Mesenchymal stem cell (in vitro differentiated cells and primary cell): Measurements from ENCODE around the gene NHLRC4.

Experiments
- DNase-seq: peaks from one replicate; pipeline ENCODE4 v3.0.0-alpha.2; 2013
- H2AFZ ChIP-seq: one replicate; pipeline ENCODE4 v1.6.1; 2013; ENCODE audit warnings: low read depth, mild to moderate bottlenecking, control low read depth, inconsistent platforms, low read length, moderate library complexity
- H2AK5ac ChIP-seq: 2 replicates; pipeline ENCODE4 v1.6.1; 2013; ENCODE audit warnings: low read length, moderate library complexity, mild to moderate bottlenecking, inconsistent platforms; ENCODE audit not compliant: severe bottlenecking
- H2BK120ac ChIP-seq: one replicate; pipeline ENCODE4 v1.6.1; 2013; ENCODE audit warnings: low read depth, mild to moderate bottlenecking, inconsistent platforms, low read length, moderate library complexity
- H2BK12ac ChIP-seq, 2 experiments: one replicate each; pipeline ENCODE4 v1.6.1; 2013; ENCODE audit warnings: inconsistent platforms in 2 of 2, low read length in 2 of 2, mild to moderate bottlenecking in 2 of 2, moderate library complexity in 2 of 2, control low read depth in 1 of 2
- H2BK15ac ChIP-seq: one replicate; pipeline ENCODE4 v1.6.1; 2013; ENCODE audit warnings: mild to moderate bottlenecking, low read depth, inconsistent platforms; ENCODE audit not compliant: poor library complexity, severe bottlenecking
- H2BK5ac ChIP-seq: 2 replicates; pipeline ENCODE4 v1.6.1; 2013; ENCODE audit warnings: low read depth, mild to moderate bottlenecking, low read length, control low read depth, inconsistent platforms; ENCODE audit not compliant: poor library complexity, severe bottlenecking
- H3K14ac ChIP-seq, 2 experiments: one replicate each; pipeline ENCODE4 v1.6.1; 2013; ENCODE audit warnings: inconsistent platforms in 2 of 2, low read length in 2 of 2, control low read depth in 1 of 2, mild to moderate bottlenecking in 1 of 2, moderate library complexity in 1 of 2
- H3K18ac ChIP-seq, 2 experiments: one replicate each; pipeline ENCODE4 v1.6.1; 2013; ENCODE audit warnings: inconsistent platforms in 2 of 2, low read length in 2 of 2, control low read depth in 1 of 2, low read depth in 1 of 2, mild to moderate bottlenecking in 1 of 2
- H3K23ac ChIP-seq, 2 experiments: one replicate each; pipeline ENCODE4 v1.6.1; 2013; ENCODE audit warnings: inconsistent platforms in 2 of 2, low read length in 2 of 2, mild to moderate bottlenecking in 2 of 2, moderate library complexity in 2 of 2, control low read depth in 1 of 2
- H3K27ac ChIP-seq: 2 replicates; pipeline ENCODE4 v1.5.1; 2013; ENCODE audit warnings: mild to moderate bottlenecking, moderate library complexity, low read length, control low read depth, inconsistent platforms; ENCODE audit not compliant: poor library complexity, severe bottlenecking
- H3K27me3 ChIP-seq, 2 experiments: 2 replicates each; pipeline versions ENCODE4 v1.6.1 to v1.7.0; 2013; ENCODE audit warnings: low read length in 2 of 2, mild to moderate bottlenecking in 2 of 2, moderate library complexity in 2 of 2, control low read depth in 1 of 2, inconsistent platforms in 1 of 2; ENCODE audit not compliant: control insufficient read depth in 1 of 2, insufficient read depth in 1 of 2
- H3K36me3 ChIP-seq, 2 experiments: 2 replicates each; pipeline versions ENCODE4 v1.6.1 to v1.7.0; 2013; ENCODE audit warnings: low read length in 2 of 2, control low read depth in 1 of 2, inconsistent platforms in 1 of 2, low read depth in 1 of 2, mild to moderate bottlenecking in 1 of 2; ENCODE audit not compliant: insufficient read depth in 2 of 2, control insufficient read depth in 1 of 2
- H3K4ac ChIP-seq, 2 experiments: one replicate each; pipeline ENCODE4 v1.6.1; 2013; ENCODE audit warnings: inconsistent platforms in 2 of 2, low read length in 2 of 2, mild to moderate bottlenecking in 2 of 2, moderate library complexity in 2 of 2, control low read depth in 1 of 2, low read depth in 1 of 2
- H3K4me1 ChIP-seq: 2 replicates; pipeline ENCODE4 v1.6.1; 2013; ENCODE audit warnings: low read depth, low read length, control low read depth; ENCODE audit not compliant: control insufficient read depth, insufficient read depth
- H3K4me2 ChIP-seq: 2 replicates; pipeline ENCODE4 v1.6.1; 2013; ENCODE audit warnings: low read length, mild to moderate bottlenecking, inconsistent platforms; ENCODE audit not compliant: poor library complexity, severe bottlenecking
- H3K4me3 ChIP-seq, 2 experiments: 2 replicates each; pipeline versions ENCODE4 v1.5.1 to v1.7.0; 2013; ENCODE audit warnings: low read length in 2 of 2, mild to moderate bottlenecking in 2 of 2, control low read depth in 1 of 2, low read depth in 1 of 2; ENCODE audit not compliant: insufficient read depth in 1 of 2
- H3K79me1 ChIP-seq: replicated peaks from 2 replicates; pipeline ENCODE4 v1.6.1; 2013; ENCODE audit warnings: mild to moderate bottlenecking, control low read depth, low read length, inconsistent platforms; ENCODE audit not compliant: poor library complexity, severe bottlenecking
- H3K9ac ChIP-seq: 2 replicates; pipeline ENCODE4 v1.7.0; 2013; ENCODE audit warnings: mild to moderate bottlenecking, low read length, moderate library complexity
- H3K9me3 ChIP-seq: 2 replicates; pipeline ENCODE4 v1.7.0; 2013; ENCODE audit warnings: mild to moderate bottlenecking, low read length; ENCODE audit not compliant: control insufficient read depth
- H4K8ac ChIP-seq: one replicate; pipeline ENCODE4 v1.6.1; 2013; ENCODE audit warnings: inconsistent platforms, mild to moderate bottlenecking, low read length, moderate library complexity
- H4K91ac ChIP-seq: one replicate; pipeline ENCODE4 v1.6.1; 2013; ENCODE audit warnings: mild to moderate bottlenecking, low read length, inconsistent platforms
- WGBS: methylation state at CpG from one replicate; pipeline ENCODE4 v1.1.7; 2013; ENCODE audit warnings: mixed read lengths; 5-methylcytosine and 5-hydroxymethylcytosine counted together

The NHLRC4 gene

DNA sequence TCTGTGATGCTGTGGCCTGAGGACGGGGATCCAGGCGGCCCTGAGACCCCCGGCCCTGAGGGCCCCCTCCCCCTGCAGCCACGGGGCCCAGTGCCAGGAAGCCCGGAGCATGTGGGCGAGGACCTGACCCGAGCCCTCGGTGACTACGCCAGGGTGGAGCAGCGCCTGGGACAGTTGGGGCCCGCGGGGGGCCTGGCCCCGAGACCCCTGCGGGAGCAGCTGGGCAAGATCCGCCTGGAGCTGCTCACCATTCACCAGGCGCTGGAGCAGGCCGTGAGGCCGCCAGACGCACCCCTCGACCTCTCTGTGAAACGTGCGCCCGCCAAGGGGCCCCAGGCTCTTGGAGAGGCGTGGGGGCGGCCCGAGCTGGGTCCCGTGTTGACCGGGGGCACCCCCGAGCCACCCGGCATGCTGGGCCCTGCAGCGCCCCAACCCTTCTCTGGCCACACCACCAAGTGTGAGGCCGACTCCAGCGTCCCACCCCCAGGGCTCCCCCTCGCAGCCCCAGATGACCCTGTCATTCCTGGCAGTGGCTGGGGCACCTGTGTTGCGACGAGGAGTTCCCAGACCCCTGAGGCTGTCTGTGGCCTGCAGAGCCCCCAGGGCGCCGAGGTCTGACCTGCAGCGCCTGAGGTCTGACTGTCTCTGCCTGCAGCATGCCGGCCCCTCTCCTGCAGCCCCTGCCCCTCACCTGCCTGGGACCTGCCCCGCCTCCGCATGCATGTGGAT, 2.0 kb upstream of the NHLRC4 start:
- Histone ChIP-seq H3K27ac (no peak overlapping the region), H2BK120ac (no peak overlapping the region), H3K18ac (peak overlapping the region in 1 of 2 experiments; percentile 5), H3K79me1 (no peaks in the 10 kb centered on the region), H2BK12ac (no peak overlapping the region), H3K27me3 (peaks cover 17 to 23% of the 10 kb centered on the region in 2 experiments), H3K4me3 (no peak overlapping the region), H3K9me3 (no peaks in the 10 kb centered on the region), H3K23ac (no peak overlapping the region), H4K8ac (peak overlapping the region; percentile 47), H2BK5ac (no peak overlapping the region), H3K9ac (no peak overlapping the region), H2BK15ac (peak overlapping the region; percentile 70), H3K4me1 (peaks cover 54% of the 10 kb centered on the region), H3K14ac (no peak overlapping the region), H2AK5ac (peak overlapping the region; percentile 33), H4K91ac (no peak overlapping the region), H3K4ac (no peak overlapping the region), H2AFZ (no peak overlapping the region), H3K4me2 (no peak overlapping the region), H3K36me3 (no peaks in the 10 kb centered on the region)
- WGBS, result 89% methylated on average over 42 of the region's 42 CpGs
- no peak for DNase-seq

- Histone ChIP-seq H2BK5ac (peak overlapping the region; percentile 20), H3K23ac (peak overlapping the region in 1 of 2 experiments; percentile 61), H4K91ac (peak overlapping the region; percentile 65), H2BK120ac (no peak overlapping the region), H3K14ac (peak overlapping the region in 1 of 2 experiments; percentile 53), H3K27me3 (peaks cover 17 to 23% of the 10 kb centered on the region in 2 experiments), H2AFZ (no peak overlapping the region), H3K4ac (peak overlapping the region; percentile 24 to 39), H3K36me3 (no peaks in the 10 kb centered on the region), H3K79me1 (no peaks in the 10 kb centered on the region), H2BK15ac (no peak overlapping the region), H3K4me3 (peak overlapping the region in 1 of 2 experiments; percentile 28), H3K4me1 (peaks cover 51% of the 10 kb centered on the region), H3K27ac (peak overlapping the region; percentile 40), H3K9me3 (no peaks in the 10 kb centered on the region), H3K9ac (no peak overlapping the region), H3K18ac (peak overlapping the region; percentile 72 to 86), H2BK12ac (peak overlapping the region; percentile 9 to 90), H2AK5ac (peak overlapping the region; percentile 30), H3K4me2 (peak overlapping the region; percentile 37), H4K8ac (peak overlapping the region; percentile 95)
- 56% methylated on average over 22 of the region's 35 CpGs for WGBS
- no peak for DNase-seq
Observed at GRCh38 chr16:565419-566330, 1.1 kb upstream of the NHLRC4 start.

DNA sequence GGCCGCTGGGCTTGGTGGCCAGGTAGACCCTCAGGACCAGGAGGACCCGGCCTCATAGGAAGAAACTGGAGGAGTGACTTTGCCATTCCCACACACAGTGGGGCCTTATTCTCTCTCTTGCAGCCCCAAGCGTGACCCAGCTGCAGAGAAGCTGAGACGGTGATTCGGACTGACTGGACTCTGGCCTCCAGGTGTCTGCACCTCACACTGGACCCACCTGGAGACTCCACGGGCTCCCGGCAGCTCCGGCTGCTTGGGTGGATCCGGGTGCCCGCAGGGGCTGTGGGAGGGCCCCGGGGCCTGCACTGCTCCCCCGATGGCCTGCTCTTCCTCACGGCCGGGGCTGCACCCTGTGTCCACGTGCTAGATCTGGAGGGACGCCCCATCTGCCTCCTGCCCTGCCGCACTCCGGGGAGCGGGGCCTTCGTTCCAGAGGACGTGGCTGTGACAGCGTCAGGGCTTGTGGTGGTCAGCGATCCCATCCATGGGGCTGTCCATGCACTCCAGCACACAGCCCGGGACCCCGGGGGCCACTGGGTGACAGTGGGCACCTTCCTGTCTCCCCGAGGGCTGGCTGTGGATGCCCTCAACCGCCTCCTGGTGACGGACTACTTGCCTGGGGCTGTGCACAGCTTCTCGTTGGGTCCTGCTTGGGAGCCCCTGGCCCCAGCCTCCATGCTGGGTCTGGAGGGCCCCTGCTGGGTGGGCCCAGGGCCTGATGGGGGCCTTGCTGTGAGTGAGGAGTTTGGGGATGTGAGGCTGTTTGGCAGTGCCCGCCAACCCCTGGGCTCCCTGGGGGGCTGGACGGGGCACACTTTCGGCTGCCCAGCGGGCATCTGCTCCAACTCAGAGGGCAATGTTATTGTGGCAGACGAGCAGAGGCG, 810 bp downstream of the NHLRC4 start:
- Histone ChIP-seq H3K4me3 (peak overlapping the region in 1 of 2 experiments; percentile 63), H2BK5ac (no peak overlapping the region), H2BK15ac (peak overlapping the region; percentile 71), H3K23ac (no peak overlapping the region), H3K27me3 (peaks cover 0 to 5% of the 10 kb centered on the region in 2 experiments), H2BK12ac (peak overlapping the region; percentile 70 to 75), H3K4me1 (peaks cover 57% of the 10 kb centered on the region), H3K9ac (peak overlapping the region; percentile 74), H3K14ac (no peak overlapping the region), H3K18ac (peak overlapping the region; percentile 69 to 83), H4K8ac (peak overlapping the region; percentile 97), H3K9me3 (no peaks in the 10 kb centered on the region), H2AFZ (no peak overlapping the region), H4K91ac (peak overlapping the region; percentile 77), H3K4ac (peak overlapping the region; percentile 71 to 76), H3K27ac (peak overlapping the region; percentile 4), H2AK5ac (peak overlapping the region; percentile 38), H2BK120ac (peak overlapping the region; percentile 88), H3K4me2 (no peak overlapping the region), H3K36me3 (peaks cover 0 to 8% of the 10 kb centered on the region in 2 experiments), H3K79me1 (peaks cover 4% of the 10 kb centered on the region)
- WGBS, result 95% methylated on average over 34 of the region's 35 CpGs
- DNase-seq, result no peak
